Upper lobe of right lung (tissue), 1 donor: Measurements from ENCODE around the gene CARHSP1. TPM values are rescaled to one million over a fixed set of nuclear protein-coding genes. Genes with fewer than 3 reads are reported as not detected.
"Not testable (repeated sequence)": the region's sequence is repeated elsewhere in the genome, so short reads cannot be mapped to it uniquely, and the experiment has no call there.

Source experiments
- ATAC-seq: fragments of 200-7000 bp; cut with Tn5 transposase; one replicate; pipeline ENCODE4 v1.9.1; 2020; ENCODE audit warnings: mild to moderate bottlenecking, moderate library complexity
- DNase-seq: peaks from one replicate; pipeline ENCODE4 v3.0.0-alpha.2; 2020
- H3K27ac ChIP-seq: fragments of 200-600 bp; one replicate; pipeline ENCODE4 v1.8.0; 2022
- H3K27me3 ChIP-seq: fragments of 200-600 bp; one replicate; pipeline ENCODE4 v1.8.0; 2022; ENCODE audit warnings: mild to moderate bottlenecking
- H3K36me3 ChIP-seq: fragments of 200-600 bp; one replicate; pipeline ENCODE4 v1.8.0; 2022
- H3K4me1 ChIP-seq: fragments of 200-600 bp; one replicate; pipeline ENCODE4 v1.8.0; 2022
- H3K4me3 ChIP-seq: fragments of 200-600 bp; one replicate; pipeline ENCODE4 v1.8.0; 2022; ENCODE audit warnings: mild to moderate bottlenecking
- H3K9me3 ChIP-seq: fragments of 200-600 bp; one replicate; pipeline ENCODE4 v1.8.0; 2022
- CTCF ChIP-seq: fragments of 200-600 bp; IDR thresholded peaks from one replicate; pipeline ENCODE4 v1.8.0; 2022; ENCODE audit warnings: antibody characterized with exemption
- intact Hi-C: fragments of 100-400 bp; cut with DNase I; formaldehyde crosslinking; loops from one replicate; pipeline ENCODE4 v1.11.0; 2022
- total RNA-seq: library from RNA; stranded (reverse); fragmentation: NEBNext Ultra II Directional; extraction: Animal tissue kit (Norgen Biotek cat#: 25700); gene quantifications from one replicate; pipeline ENCODE4 v1.2.1, GENCODE V29; 2021
- donor health status: DM: no; HTN: yes; CAD: no; lungs with severe emphysema.

Gene CARHSP1
- total RNA-seq, 1 donor from 2014 or later, result 103 TPM

- H3K4me1 ChIP-seq, result peaks cover 10% of the 10 kb centered on the region
- peak; percentile 15 for TF ChIP-seq CTCF
- H3K4me3 ChIP-seq, result no peak overlapping the region
- DNase-seq, result no peak
- intact Hi-C loops, result loop anchor here (10.0 kb wide), 1 partner anchor 208 kb away; no protein-coding TSS in a partner anchor
- no peaks in the 10 kb centered on the region for H3K27me3 ChIP-seq
- ATAC-seq, result no peak
- H3K9me3 ChIP-seq, result no peaks in the 10 kb centered on the region
- no peak overlapping the region for H3K27ac ChIP-seq
- no peaks in the 10 kb centered on the region for H3K36me3 ChIP-seq
Measured at GRCh38 chr16:8872967-8873865, 4.4 kb upstream of the CARHSP1 start.

GRCh38 chr16:8872071-8872470 lies 3.3 kb upstream of the CARHSP1 start:
- no peak for TF ChIP-seq CTCF
- Histone ChIP-seq H3K4me3 (no peak overlapping the region), H3K4me1 (peaks cover 10% of the 10 kb centered on the region), H3K27me3 (no peaks in the 10 kb centered on the region), H3K9me3 (no peaks in the 10 kb centered on the region), H3K27ac (no peak overlapping the region), H3K36me3 (no peaks in the 10 kb centered on the region)
- no peak for ATAC-seq
- intact Hi-C loops, result loop anchor here (10.0 kb wide), 1 partner anchor 207 kb away; no protein-coding TSS in a partner anchor
- DNase-seq, result no peak

DNA sequence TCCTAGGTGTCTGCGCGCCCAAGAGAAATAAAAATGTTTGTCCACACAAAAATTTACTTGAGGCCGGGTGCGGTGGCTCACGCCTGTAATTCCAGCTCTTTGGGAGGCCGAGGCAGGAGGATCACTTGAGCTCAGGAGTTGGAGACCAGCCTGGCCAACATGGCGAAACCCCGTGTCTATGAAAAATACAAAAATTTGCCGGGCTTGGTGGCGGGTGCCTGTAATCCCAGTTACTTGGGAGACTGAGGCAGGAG lies 1.1 kb upstream of the CARHSP1 start:
- peaks cover 21% of the 10 kb centered on the region for H3K4me1 ChIP-seq
- H3K27ac ChIP-seq, H3K4me3 ChIP-seq, H3K27me3 ChIP-seq, H3K9me3 ChIP-seq, DNase-seq, H3K36me3 ChIP-seq, ATAC-seq: not testable (repeated sequence)
- intact Hi-C loops, result loop anchor here (10.0 kb wide), 2 partner anchors 65 to 205 kb away; no protein-coding TSS in a partner anchor

DNA sequence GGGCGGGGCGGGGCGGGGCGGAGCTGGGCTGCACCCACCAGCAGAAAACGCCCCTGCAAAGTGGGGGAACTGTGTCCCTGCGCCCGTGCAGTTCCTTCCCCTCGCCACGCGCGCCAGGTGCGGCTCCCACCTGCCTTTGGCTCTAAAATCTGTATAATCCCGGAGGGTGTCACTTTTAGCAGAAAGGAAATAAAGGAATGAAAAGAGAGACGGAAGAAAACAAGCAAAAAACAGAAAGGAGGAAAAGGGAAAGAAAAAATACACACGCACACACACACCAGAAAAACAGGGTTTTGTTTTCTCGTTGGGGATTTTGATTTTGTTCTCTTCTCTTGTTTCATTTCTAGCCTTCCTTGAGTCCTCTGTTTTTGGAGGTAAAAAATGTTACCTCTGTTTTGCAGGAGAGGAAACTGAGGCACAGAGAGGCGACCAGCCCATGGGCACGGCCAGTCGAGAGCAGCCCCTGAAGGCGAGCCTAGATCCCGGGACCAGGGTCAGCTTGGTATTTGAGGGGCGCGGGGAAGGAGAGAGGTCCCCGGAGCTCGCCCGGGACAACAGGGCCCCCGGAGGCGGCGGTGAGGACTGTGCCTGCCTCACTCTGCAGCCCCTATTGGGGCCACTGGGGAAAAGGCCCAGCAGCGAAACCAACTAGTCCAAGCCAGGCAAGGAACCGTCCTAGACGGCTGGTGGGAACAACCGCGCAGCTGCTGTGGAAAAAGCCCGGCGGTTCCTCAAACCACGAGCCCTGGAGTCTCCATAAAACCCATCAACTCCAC lies 594 bp upstream of the CARHSP1 start:
- no peak for TF ChIP-seq CTCF
- peaks cover 25% of the 10 kb centered on the region for H3K4me1 ChIP-seq
- no peaks in the 10 kb centered on the region for H3K27me3 ChIP-seq
- H3K36me3 ChIP-seq, result no peaks in the 10 kb centered on the region
- H3K27ac ChIP-seq, result peak overlapping the region; percentile 20
- ATAC-seq (no peak), DNase-seq (no peak)
- H3K9me3 ChIP-seq, result no peaks in the 10 kb centered on the region
- peak overlapping the region; percentile 90 for H3K4me3 ChIP-seq
- intact Hi-C loops, result loop anchor here (10.0 kb wide), 1 partner anchor 65 kb away; no protein-coding TSS in a partner anchor

GRCh38 chr16:8867932-8868415 lies 832 bp downstream of the CARHSP1 start:
- Histone ChIP-seq H3K9me3 (no peaks in the 10 kb centered on the region), H3K4me3 (peak overlapping the region; percentile 90), H3K36me3 (no peaks in the 10 kb centered on the region), H3K27ac (peak overlapping the region; percentile 89), H3K27me3 (no peaks in the 10 kb centered on the region), H3K4me1 (peaks cover 35% of the 10 kb centered on the region)
- intact Hi-C loops, result loop anchor here (10.0 kb wide), 1 partner anchor 63 kb away; no protein-coding TSS in a partner anchor
- no peak for DNase-seq
- TF ChIP-seq CTCF, result no peak
- ATAC-seq, result no peak
